PC-3 (cell line): ENCODE measurements around the gene SERPINI1. TPM values are rescaled to one million over a fixed set of nuclear protein-coding genes. Genes with fewer than 3 reads are reported as not detected.
A peak's percentile ranks its signal among the peaks of the same experiment; 100 is the strongest.

Experiments used
- ATAC-seq: fragments of 200-7000 bp; cut with Tn5 transposase; 2 replicates; pipeline ENCODE4 v1.9.1; 2020; ENCODE audit warnings: mild to moderate bottlenecking, moderate library complexity
- Bru-seq: library from RNA; stranded (reverse); fragments of 400-500 nt; gene quantifications from one replicate; lab custom pipeline; 2021; lab: Mats Ljungman, UMichigan
- BruChase-seq, 2 experiments: library from RNA; stranded (reverse); fragments of 400-500 nt; gene quantifications; one replicate each; lab custom pipeline; 2021; lab: Mats Ljungman, UMichigan
- BruUV-seq: library from RNA; stranded (reverse); fragments of 400-500 nt; replicated peaks from 2 replicates; lab custom pipeline; 2021; lab: Mats Ljungman, UMichigan
- CTCF ChIA-PET: fragments of 300-600 bp; sonication (Branson Sonifier 250); formaldehyde crosslinking; loops from one replicate; lab custom pipeline; 2022; ENCODE audit warnings: antibody characterized with exemption; lab: Charles Lee
- POLR2A ChIA-PET: fragments of 300-600 bp; sonication (Branson Sonifier 250); formaldehyde crosslinking; loops from one replicate; lab custom pipeline; 2022; ENCODE audit warnings: antibody characterized with exemption; ENCODE audit not compliant: unreplicated experiment; lab: Charles Lee
- DNase-seq: peaks from one replicate; pipeline ENCODE4 v3.0.0-alpha.2; 2015
- H2AFZ ChIP-seq: fragments of 300-600 bp; sonication (generic); 2 replicates; pipeline ENCODE4 v1.6.0; 2016; ENCODE audit warnings: antibody characterized with exemption, low read length
- H3F3A ChIP-seq: fragments of 300-600 bp; sonication (generic); one replicate; pipeline ENCODE4 v1.6.0; 2017; ENCODE audit warnings: antibody characterized with exemption, low read length, control low read depth, mild to moderate bottlenecking; ENCODE audit not compliant: unreplicated experiment
- H3K27ac ChIP-seq: fragments of 300-600 bp; sonication (generic); 2 replicates; pipeline ENCODE4 v1.5.1; 2016; ENCODE audit warnings: mild to moderate bottlenecking, low read length
- H3K27me3 ChIP-seq: fragments of 300-600 bp; sonication (generic); 2 replicates; pipeline ENCODE4 v1.6.1; 2016; ENCODE audit warnings: low read length, mixed read lengths
- H3K36me3 ChIP-seq: fragments of 300-600 bp; sonication (generic); 2 replicates; pipeline ENCODE4 v1.6.1; 2016; ENCODE audit warnings: low read depth, mixed run types, low read length, mixed read lengths
- H3K4me1 ChIP-seq: fragments of 300-600 bp; sonication (generic); 2 replicates; pipeline ENCODE4 v1.5.1; 2016; ENCODE audit warnings: low read length; ENCODE audit not compliant: insufficient read depth
- H3K4me2 ChIP-seq: fragments of 300-600 bp; sonication (generic); 2 replicates; pipeline ENCODE4 v1.6.0; 2016; ENCODE audit warnings: low read length
- H3K4me3 ChIP-seq: fragments of 300-600 bp; sonication (generic); 2 replicates; pipeline ENCODE4 v1.5.1; 2016; ENCODE audit warnings: mild to moderate bottlenecking, low read length, mixed read lengths
- H3K79me2 ChIP-seq: fragments of 300-600 bp; sonication (generic); 2 replicates; pipeline ENCODE4 v1.6.1; 2017; ENCODE audit warnings: low read length, mixed read lengths
- H3K9ac ChIP-seq: fragments of 300-600 bp; sonication (generic); 2 replicates; pipeline ENCODE4 v1.6.0; 2016; ENCODE audit warnings: mild to moderate bottlenecking, low read length
- H3K9me2 ChIP-seq: fragments of 300-600 bp; sonication (generic); replicated peaks from 2 replicates; pipeline ENCODE4 v1.6.1; 2016; ENCODE audit warnings: mixed run types, low read length, mixed read lengths
- H3K9me3 ChIP-seq: fragments of 300-600 bp; sonication (generic); 2 replicates; pipeline ENCODE4 v1.6.1; 2016; ENCODE audit warnings: low read length, mixed read lengths
- H4K20me1 ChIP-seq: fragments of 300-600 bp; sonication (generic); 2 replicates; pipeline ENCODE4 v1.6.1; 2016; ENCODE audit warnings: low read length, mixed read lengths
- EZH2 ChIP-seq: fragments of 300-600 bp; sonication (generic); IDR thresholded peaks from one replicate; pipeline ENCODE4 v1.6.1; 2017; ENCODE audit warnings: antibody characterized with exemption, mild to moderate bottlenecking, low read length; ENCODE audit not compliant: unreplicated experiment
- EZH2phosphoT487 ChIP-seq: fragments of 300-600 bp; sonication (generic); IDR thresholded peaks from 2 replicates; pipeline ENCODE4 v1.6.1; 2018; ENCODE audit warnings: mild to moderate bottlenecking, antibody characterized with exemption, low read length, borderline replicate concordance
- intact Hi-C: fragments of 100-400 bp; cut with micrococcal nuclease; formaldehyde crosslinking; loops from 2 replicates; pipeline ENCODE4 v1.9.0; 2023
- long read RNA-seq: library from polyadenylated mRNA; unstranded; transcript quantifications from one replicate; pipeline ENCODE4 v2.0.0, GENCODE V29; 2021; ENCODE audit not compliant: unreplicated experiment
- total RNA-seq: library from RNA; depleted of rRNA; stranded (reverse); fragments of >200 nt; gene quantifications from 2 replicates; pipeline ENCODE4 v1.2.3, GENCODE V29; 2014; rRNA removed
- TF ChIP-seq, protein P1 (sequence below): fragments of 300-600 bp; sonication (generic); conservative IDR thresholded peaks from 2 replicates; pipeline ENCODE4 v1.5.1; 2017; ENCODE audit warnings: antibody characterized with exemption, low read depth, mild to moderate bottlenecking, low read length

Gene SERPINI1, protein sequence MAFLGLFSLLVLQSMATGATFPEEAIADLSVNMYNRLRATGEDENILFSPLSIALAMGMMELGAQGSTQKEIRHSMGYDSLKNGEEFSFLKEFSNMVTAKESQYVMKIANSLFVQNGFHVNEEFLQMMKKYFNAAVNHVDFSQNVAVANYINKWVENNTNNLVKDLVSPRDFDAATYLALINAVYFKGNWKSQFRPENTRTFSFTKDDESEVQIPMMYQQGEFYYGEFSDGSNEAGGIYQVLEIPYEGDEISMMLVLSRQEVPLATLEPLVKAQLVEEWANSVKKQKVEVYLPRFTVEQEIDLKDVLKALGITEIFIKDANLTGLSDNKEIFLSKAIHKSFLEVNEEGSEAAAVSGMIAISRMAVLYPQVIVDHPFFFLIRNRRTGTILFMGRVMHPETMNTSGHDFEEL
- total RNA-seq (0.52 and 1.3 TPM in 2 replicates), Bru-seq, nascent RNA (percentile 37 among the genes with signal in this experiment), BruChase-seq, experiment 1, labeled RNA remaining after a 6-hour chase (percentile 36 among the genes with signal in this experiment), BruChase-seq, experiment 2, labeled RNA remaining after a 2-hour chase (percentile 39 among the genes with signal in this experiment)
- long read RNA-seq, transcript SERPINI1-202 (9 exons, 1,890 nt) = major isoform, 7 of 10 reads
- long read RNA-seq, partial matches to known transcripts = 0 of 10 reads
- long read RNA-seq, other reads (novel, unspliced or antisense) = 0 of 10 reads

DNA sequence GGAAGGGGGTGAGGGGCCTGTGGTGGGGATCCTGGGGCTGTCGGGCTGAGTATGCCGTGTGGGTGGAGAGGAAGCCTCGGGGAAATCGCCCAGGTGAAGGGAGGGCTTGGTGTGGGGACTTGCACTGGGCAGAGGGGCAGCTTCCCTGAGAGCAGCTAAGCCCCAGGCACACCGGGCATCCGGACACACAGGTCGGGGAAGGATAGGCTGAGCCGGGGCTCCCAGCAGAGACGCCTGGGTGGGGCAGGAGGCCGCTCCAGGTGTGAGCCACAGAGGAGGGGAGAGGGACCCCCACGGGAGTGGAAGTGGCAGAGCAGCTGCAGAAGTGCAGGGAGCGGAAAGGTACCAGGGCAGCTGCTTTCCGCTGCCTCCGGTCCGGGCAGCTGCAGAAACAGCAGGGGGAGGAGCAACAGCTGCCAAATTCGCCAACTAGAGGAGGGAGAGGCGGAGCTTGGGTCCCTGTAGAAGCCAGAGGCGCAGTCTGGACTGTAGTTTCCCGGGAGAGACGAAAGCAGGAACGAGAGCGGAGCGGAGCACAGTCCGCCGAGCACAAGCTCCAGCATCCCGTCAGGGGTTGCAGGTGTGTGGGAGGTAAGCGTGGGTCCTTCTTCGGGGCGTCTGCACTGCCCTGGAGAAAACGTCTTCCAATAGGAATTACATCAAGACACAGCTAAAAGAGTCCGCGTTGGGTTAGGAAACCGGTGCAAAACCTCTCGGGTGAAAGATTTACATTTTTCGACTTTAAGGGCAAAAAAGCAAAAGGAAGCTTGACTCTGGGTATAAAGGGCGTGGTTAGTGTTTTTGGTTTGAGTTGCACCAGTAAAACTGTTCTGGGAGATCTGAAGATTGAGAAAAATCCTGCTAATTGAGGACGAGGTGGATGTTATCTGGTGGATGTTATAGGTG is at the start of gene SERPINI1:
SERPINI1 (plus strand) TSS at position 489 of the 906 bp plus-strand sequence. CDS start 53,408 bp downstream, outside the sequence.
- H3K27me3 ChIP-seq = no peaks in the 10 kb centered on the region
- CTCF ChIA-PET = interaction anchor here (0.6 kb wide), 1 partner anchor 151 kb away, joined by 3 read pairs; no protein-coding TSS in a partner anchor
- no peaks in the 10 kb centered on the region for H3K9me3 ChIP-seq
- no peaks in the 10 kb centered on the region for H3F3A ChIP-seq
- H2AFZ ChIP-seq = peak within 1 kb of the TSS; percentile 99
- H3K36me3 ChIP-seq = no peaks in the 10 kb centered on the region
- H4K20me1 ChIP-seq = peaks cover 27% of the 10 kb centered on the region
- H3K9me2 ChIP-seq = no peaks in the 10 kb centered on the region
- peaks cover 40% of the 10 kb centered on the region for H3K79me2 ChIP-seq
- peak within 1 kb of the TSS; percentile 87 for H3K4me3 ChIP-seq
- BruUV-seq = no TSS peak
- H3K4me2 ChIP-seq = peak within 1 kb of the TSS; percentile 89
- no peak for TF ChIP-seq EZH2phosphoT487
- TF ChIP-seq, protein P1, sequence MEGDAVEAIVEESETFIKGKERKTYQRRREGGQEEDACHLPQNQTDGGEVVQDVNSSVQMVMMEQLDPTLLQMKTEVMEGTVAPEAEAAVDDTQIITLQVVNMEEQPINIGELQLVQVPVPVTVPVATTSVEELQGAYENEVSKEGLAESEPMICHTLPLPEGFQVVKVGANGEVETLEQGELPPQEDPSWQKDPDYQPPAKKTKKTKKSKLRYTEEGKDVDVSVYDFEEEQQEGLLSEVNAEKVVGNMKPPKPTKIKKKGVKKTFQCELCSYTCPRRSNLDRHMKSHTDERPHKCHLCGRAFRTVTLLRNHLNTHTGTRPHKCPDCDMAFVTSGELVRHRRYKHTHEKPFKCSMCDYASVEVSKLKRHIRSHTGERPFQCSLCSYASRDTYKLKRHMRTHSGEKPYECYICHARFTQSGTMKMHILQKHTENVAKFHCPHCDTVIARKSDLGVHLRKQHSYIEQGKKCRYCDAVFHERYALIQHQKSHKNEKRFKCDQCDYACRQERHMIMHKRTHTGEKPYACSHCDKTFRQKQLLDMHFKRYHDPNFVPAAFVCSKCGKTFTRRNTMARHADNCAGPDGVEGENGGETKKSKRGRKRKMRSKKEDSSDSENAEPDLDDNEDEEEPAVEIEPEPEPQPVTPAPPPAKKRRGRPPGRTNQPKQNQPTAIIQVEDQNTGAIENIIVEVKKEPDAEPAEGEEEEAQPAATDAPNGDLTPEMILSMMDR = no peak
- no peak for TF ChIP-seq EZH2
- ATAC-seq = peak; percentile 73
- H3K9ac ChIP-seq = peak within 1 kb of the TSS; percentile 83
- POLR2A ChIA-PET = no interaction called here
- H3K4me1 ChIP-seq = peaks cover 31% of the 10 kb centered on the region
- H3K27ac ChIP-seq = peak within 1 kb of the TSS; percentile 78
- intact Hi-C loops = loop anchor here (1.0 to 10.0 kb wide), 3 partner anchors 75 to 359 kb away; partner anchors contain the start of gene GOLIM4
- DNase-seq = peak; percentile 94

DNA sequence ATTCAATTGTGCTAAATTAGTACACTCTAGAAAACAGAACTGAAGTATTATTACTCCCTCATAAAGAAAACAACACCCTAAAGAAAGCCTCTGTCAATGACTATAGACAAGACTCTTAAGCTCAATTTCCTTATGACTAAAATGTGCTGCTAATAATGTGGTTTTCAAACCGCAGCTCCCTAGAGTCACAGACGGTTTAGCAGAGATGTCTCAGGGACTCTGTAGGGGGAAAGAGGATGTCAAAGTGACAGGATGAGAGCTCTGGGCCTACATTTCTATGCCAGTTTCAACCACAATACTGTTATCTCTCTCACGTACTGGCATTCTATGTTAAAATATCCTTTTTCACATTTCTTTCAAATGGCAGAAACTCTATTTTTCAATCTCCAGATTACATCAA is 44.2 kb upstream of the SERPINI1 start:
- no TSS peak for BruUV-seq
- H3F3A ChIP-seq = no peaks in the 10 kb centered on the region
- ATAC-seq = no peak
- no peak overlapping the region for H3K9ac ChIP-seq
- no peaks in the 10 kb centered on the region for H3K4me1 ChIP-seq
- POLR2A ChIA-PET = no interaction called here
- DNase-seq = no peak
- H3K4me2 ChIP-seq = no peak overlapping the region
- CTCF ChIA-PET = no interaction called here
- H4K20me1 ChIP-seq = peaks cover 6% of the 10 kb centered on the region; the same call in 1 of the 2 replicates
- H3K27me3 ChIP-seq = no peaks in the 10 kb centered on the region
- no peak overlapping the region for H2AFZ ChIP-seq
- intact Hi-C loops = no loop called here
- TF ChIP-seq EZH2phosphoT487 (no peak), EZH2 (no peak)
- TF ChIP-seq, protein P1 = no peak
- H3K36me3 ChIP-seq = peaks cover 30% of the 10 kb centered on the region
- no peak overlapping the region for H3K4me3 ChIP-seq
- no peaks in the 10 kb centered on the region for H3K9me2 ChIP-seq
- no peaks in the 10 kb centered on the region for H3K9me3 ChIP-seq
- H3K27ac ChIP-seq = no peak overlapping the region
- no peaks in the 10 kb centered on the region for H3K79me2 ChIP-seq
